ENCODE measurements around the gene AVPR1B.
A peak's percentile ranks its signal among the peaks of the same experiment; 100 is the strongest.

Gene AVPR1B, protein sequence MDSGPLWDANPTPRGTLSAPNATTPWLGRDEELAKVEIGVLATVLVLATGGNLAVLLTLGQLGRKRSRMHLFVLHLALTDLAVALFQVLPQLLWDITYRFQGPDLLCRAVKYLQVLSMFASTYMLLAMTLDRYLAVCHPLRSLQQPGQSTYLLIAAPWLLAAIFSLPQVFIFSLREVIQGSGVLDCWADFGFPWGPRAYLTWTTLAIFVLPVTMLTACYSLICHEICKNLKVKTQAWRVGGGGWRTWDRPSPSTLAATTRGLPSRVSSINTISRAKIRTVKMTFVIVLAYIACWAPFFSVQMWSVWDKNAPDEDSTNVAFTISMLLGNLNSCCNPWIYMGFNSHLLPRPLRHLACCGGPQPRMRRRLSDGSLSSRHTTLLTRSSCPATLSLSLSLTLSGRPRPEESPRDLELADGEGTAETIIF

DNA sequence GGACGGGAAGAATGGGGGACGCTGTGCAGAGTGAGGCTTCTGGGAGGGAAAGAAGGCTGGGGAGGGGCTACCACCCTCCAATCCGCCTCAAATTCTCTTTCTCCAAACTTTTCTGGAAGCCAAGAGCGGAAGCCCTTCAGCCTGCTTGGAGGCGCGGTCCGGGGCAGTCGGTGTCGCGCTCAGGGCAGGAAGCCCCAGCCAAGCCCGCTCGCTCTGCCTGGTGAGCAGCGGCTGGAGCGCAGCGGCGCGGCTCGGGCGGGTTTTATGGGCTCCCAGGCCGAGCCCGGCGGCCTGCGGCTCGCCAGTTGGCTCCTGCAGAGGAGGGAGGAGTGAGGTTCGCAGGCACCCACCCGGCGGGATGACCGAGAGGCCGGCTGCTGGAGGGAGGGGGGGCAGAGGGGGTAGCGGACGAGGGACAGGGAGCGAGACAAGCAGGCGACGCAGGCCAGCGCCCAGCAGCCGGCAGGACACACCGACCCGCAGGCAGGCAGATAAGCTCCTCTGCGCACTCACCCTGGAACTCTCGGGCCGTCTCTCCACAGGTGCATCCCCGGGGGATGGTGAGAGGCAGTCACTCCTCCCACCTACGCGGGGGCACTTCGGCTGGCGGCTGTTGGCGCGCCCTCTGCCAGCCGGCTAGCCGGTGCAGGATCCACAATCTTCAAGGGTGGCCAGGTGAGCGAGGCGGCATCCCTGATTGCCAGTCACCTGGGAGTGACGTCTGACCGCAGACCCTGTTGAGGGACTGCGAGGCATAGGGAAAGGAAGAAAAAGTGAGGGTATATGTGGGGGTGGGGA lies at the start of gene AVPR1B:
AVPR1B (minus strand) TSS at position 238 of the 798 bp plus-strand sequence. CDS start 498 bp downstream, outside the sequence.
- peak; percentile 16 for DNase-seq

DNA sequence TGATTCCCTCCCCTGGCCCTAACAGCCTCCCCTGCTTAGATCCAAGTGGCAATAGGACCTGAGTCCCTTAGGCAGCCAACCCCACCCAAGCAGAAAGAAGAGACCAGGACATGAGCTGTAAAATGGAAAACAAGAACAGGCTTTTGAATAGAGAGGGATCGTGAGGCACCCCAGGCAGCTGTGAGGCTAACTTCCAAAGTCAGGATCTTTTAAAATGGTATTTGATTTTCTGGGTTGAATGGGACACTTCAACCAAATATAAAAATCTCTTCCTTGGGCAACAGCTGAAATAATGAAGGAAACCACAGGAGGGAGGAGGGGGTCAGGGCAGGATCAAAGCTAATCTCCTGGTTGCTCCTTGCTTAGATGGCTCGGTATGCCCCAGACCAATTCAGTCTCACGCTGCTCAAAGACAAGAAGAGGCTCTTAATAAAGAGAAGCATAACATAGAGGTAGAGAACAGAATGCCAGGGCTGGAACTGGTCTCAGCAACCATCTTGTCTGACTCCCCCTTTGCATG lies 28.6 kb upstream of the AVPR1B start:
- DNase-seq, result no peak

DNA sequence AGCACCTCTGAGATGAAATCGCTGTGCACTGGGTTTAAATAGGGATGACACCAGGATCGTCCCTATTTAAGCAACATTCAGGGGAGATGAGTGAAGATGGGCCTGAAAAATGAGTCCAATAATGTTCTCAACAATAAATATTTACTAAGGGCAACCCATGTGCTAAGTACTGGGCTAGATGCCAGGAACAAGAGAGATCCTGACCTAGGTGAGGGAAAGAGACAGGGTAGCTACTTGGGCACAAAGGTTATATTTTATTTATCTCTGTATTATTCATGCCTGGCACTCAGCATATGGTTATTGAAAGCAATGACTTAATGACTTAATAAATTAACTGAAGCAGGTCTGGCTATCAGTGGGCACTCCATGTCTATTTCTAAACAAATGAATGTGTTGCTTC lies 27.4 kb upstream of the AVPR1B start:
- DNase-seq, result no peak

DNA sequence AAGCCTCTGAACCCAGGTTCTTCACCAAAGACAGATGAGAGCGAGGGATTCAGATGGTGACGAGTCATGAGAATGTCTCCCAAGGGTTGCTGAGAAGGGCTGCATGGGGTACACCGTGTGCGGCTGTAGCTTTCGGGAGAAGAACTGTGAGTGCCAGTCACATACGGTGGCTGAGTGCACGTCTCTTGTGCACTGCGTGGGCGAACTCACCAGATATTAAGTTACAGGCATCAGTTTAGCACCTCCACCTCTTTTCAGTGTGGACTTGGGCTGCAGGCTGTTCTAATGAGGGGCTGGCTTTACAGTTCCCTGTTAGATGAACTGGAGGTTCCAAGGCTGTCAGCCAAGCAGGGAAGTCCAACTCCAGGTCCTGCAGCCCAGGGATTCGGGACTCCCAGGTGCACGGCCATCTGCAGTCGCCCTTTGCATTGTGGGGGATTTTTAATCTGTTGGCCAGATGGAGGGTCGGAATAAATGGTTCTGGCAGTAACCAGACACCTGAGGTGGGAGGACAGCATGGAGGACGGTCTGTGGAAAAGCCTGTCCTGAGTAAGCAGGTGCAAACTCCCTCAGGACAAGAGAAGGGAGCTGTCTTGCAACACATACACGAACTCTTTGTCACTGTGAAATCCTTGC lies 26.5 kb upstream of the AVPR1B start:
- no peak for DNase-seq

DNA sequence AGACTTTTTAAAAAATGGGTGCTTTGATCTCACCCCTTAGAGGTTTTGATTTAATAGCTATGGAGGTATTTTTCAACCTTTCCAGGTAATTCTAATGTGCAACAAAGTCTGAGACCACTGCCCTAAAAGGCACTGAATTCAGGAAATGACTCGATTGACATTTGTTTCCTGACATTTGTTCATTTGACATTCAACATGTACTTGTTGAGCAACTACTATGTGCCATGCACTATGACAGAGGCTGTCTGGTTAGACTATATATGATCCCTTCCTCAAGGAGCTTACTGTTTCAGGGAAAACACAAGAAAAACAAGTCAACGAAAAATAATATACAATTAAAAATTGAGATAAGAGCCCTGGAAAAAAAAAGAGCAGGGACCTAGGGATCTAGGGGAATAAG lies 25.6 kb upstream of the AVPR1B start:
- no peak for DNase-seq

DNA sequence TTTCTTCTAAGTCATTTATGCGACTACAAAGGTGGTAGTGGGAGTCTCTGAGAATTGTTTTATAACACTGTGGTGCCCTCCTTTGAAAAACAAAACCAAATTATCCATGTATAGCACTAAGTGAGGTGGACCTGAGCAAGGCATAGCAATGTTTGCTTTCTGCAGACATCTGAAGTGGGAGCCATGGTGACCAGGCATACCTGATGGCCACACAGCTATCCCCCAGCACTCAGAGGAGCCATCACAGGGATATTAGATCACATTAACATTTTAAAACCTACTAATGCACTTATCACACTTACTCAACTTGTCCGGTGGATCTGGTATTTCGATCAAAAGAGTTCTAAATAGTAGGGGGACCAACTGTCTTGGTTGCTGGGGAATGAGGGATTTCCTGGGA lies 24.8 kb upstream of the AVPR1B start:
- DNase-seq, result no peak

DNA sequence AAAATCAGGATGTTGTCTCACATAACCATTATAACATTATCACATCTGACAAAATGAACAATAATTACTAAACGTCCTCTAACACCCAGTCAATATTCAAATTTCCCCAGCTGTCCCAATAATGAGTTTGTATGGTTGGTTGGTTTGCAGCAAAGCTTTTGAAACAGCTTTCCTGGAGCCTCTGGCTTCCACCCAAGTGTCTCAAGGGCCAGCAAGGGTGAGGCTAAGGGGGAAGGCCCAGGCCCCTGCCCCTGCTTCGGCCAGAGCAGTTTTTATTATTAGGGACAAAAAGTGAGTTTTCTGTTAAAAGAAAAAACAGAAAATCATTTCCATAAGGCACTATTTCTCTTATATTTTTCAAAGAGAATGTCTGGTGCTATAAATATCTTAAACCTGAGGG lies 19.1 kb upstream of the AVPR1B start:
- DNase-seq, result no peak

DNA sequence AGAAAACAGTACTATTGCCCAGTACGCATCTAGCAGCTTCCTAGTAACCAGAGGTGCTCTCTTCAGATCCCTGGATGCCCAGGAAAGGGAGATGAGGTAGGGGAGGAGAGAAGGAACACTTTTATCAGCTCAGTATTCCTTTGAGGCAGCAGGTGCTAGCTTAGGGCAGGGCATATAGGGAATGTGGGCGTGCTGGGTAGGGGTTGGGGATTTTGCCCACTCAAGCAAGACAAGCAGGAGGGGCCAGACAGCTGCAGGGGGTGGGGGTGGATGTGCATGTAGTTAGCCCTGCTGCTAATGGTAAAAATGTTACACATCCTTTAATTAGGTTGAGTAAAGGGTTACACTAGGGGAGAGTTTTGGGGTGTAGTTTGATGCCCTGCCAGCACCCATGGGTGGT lies 18.1 kb upstream of the AVPR1B start:
- DNase-seq, result no peak

DNA sequence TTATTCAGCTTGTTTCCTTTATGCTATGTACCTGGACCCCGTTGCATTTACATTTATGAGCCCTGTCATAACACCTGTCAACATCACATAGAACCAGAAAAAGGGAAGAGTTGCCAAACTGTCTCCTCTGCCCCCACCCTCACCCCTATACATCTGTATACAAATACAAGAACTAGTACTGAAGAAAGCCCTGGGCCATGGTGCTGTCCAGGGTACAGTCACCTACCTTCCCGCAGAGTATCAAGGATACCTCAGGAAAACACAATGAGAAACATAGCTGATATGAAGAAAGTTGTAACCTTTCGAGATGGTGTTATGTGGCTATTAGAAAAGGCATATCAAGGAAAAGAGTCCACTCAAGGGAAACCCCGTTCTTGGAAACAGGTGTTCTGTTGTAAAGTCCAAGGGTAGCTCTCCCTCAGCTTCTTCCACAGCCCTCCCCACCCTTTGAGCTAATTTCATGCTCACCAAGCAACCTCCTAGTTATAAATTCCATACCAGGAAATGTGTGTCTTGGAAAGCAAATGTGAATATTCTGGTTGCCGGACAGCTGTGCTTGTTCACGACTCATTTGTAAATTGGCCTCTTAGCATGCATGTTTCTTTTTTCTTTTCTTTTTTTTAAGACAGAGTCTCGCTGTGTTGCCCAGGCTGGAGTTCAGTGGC lies 16.7 kb upstream of the AVPR1B start:
- no peak for DNase-seq

DNA sequence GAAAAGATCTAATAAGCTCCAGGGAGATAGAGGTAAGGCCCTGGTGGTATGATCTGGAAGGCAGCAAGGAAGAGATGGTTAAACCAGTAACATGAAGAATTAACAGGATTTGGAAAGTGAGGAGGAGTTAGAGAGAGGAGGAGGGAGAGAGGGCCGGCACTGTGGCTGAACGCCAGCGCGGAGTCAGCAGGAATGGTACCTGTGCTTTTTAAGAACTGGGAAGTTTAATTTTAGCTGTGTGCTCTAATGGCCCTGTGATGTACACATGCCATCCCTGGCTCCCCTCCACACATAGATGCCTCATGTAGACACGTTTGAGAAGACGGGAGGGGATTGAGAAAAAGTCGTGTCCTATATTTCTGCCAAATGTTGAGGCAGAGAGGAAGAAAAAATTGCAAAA lies 13.8 kb upstream of the AVPR1B start:
- no peak for DNase-seq

DNA sequence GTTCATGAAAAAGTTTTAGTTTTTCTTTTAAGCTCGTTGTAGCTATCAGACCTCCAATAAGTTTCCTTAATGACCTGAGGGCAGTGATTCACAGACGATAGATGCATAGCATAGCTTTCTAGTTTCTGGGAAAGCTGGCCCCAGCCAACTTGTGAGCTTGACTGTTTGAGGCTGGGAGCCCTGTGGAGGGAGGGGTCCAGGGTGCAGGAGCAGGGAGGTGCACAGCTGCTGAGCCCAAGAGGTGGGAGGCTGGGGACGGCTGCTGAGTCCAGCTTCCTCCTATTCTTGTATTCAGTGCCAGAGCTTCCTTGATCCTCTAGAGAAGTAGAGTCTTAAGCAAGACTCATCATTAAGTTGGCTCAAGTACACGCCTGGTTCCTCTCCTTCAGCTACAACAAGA lies 11.0 kb upstream of the AVPR1B start:
- DNase-seq, result no peak

DNA sequence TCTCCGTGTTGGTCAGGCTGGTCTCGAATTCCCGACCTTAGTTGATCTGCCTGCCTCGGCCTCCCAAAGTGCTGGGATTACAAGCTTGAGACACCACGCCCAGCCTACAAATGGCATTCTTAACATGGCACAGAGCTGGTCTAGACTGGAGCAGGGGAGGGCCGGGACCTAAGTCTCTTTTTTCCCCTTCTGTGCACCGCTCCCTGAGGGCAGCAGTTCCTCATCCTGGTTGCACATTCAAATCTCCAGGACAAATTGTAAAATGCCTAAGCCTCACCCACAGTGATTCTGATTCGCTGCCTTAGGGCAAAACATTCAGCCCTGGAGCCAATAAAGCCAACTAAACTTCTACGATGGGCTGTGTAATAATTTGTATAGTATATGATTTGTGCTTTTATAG lies 10.1 kb upstream of the AVPR1B start:
- DNase-seq, result no peak

DNA sequence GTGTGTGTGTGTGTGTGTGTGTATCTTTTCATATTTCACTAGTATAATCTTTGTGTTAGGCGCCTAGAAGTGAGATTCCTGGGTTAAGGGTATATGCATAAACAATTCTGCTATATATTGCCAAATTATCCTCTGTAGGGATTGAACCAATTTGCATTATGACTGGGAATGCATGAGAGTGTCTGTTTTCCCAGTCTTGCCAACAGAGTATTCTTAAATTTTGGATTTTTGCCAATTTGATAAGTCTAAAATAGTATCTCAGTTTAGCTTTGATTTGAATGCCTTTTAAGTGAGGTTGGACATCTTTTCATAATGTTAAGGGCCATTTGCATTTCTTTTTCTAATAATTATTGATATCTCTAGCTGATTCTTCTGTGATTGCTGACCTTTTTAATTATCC lies 8.2 kb upstream of the AVPR1B start:
- no peak for DNase-seq

DNA sequence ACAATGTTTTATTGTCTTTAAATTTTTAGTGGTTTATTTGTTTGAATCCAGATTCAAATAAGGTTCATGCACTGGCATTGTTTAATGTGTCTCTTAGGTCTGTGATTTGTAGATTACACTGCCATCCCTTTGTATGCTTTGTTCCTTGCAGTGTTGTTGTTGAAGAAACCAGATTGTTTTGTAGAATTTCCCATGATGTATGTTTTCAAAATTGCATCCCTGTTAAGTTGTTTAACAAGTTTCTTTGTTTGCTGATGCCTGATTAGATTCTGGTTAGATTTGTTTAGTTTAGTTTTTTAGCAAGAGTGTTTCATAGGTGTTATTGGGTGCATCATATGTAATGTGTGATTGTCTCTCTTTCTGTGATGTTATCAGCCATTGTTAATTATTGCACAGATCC lies 5.5 kb upstream of the AVPR1B start:
- no peak for DNase-seq

DNA sequence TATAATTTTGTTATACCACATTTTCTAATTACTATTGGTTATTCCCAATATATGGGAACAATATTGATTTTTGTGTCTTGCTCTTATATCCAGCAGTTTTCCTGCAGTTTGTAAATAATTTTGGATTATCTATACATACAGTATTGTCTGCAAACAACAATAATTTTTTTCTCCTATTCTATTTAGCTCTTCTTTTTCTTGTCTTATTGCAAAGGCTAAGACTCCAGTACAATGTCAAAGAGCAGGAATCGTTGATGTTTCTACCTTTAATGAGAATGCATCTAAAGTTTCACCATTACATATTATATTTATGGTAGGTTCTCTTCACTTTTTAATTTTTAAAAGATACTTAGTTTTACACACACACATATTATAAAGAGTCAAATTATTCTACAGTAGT lies 4.1 kb upstream of the AVPR1B start:
- DNase-seq, result no peak

DNA sequence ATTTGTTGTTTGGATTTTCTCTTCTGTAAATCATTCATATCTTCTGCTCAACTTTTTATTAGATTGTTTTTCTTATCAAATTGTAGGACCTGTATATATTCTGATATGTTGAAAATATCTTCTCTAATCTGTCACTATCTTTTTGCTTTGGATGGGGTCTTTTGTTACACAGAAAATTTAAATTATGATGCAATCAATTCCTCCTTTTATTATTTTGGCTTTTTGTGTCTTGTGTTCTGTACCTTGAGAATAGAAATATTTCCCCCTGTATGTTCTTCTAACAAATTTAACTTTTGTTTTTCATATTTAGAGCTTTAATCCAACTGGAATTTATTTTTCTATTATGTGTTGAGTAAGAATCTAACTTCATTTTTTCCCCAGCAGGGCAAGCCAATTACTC lies 3.2 kb upstream of the AVPR1B start:
- DNase-seq, result no peak

DNA sequence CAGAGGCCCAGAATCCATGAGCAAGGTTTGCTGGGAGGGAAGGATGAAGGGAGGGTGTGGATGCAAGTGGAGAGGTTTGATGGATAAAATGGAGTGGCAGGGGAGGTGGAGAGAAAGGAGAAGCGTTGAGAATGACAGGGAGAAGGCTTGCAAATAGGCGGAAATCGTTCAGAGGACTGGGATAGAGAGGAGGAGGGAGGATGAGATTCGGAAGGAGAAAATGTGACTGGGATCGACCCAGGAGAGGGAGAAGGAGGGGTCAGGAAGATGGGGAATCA lies 376 bp downstream of the AVPR1B start:
- no peak for DNase-seq

DNA sequence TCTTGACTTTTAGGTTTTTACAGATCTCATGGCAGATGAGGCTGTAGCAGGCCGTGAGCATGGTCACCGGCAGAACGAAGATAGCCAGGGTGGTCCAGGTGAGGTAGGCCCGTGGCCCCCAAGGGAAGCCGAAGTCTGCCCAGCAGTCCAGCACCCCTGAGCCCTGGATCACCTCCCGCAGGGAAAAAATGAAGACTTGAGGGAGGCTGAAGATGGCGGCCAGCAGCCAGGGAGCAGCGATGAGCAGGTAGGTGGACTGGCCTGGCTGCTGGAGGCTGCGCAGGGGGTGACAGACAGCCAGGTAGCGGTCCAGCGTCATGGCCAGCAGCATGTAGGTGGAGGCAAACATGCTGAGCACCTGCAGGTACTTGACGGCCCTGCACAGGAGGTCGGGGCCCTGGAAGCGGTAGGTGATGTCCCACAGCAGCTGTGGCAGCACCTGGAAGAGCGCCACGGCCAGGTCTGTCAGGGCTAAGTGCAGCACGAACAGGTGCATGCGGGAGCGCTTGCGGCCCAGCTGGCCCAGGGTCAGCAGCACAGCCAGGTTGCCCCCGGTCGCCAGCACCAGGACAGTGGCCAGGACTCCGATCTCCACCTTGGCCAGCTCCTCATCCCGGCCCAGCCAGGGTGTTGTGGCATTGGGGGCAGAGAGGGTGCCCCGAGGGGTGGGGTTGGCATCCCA lies 856 bp downstream of the AVPR1B start:
- DNase-seq, result no peak

DNA sequence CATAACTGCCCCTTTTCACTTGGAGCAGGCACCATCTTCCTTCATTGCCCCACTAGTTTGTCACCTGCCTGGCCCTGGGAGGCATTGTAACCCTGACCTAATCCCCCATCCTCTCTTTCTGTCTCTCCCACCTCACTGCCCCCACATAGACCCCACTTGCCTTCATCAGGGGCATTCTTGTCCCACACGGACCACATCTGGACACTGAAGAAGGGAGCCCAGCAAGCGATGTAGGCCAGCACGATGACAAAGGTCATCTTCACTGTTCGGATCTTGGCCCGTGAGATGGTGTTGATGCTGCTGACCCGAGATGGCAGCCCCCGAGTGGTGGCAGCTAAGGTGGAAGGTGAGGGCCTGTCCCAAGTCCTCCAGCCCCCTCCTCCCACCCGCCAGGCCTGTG lies 1.4 kb downstream of the AVPR1B start:
- no peak for DNase-seq

DNA sequence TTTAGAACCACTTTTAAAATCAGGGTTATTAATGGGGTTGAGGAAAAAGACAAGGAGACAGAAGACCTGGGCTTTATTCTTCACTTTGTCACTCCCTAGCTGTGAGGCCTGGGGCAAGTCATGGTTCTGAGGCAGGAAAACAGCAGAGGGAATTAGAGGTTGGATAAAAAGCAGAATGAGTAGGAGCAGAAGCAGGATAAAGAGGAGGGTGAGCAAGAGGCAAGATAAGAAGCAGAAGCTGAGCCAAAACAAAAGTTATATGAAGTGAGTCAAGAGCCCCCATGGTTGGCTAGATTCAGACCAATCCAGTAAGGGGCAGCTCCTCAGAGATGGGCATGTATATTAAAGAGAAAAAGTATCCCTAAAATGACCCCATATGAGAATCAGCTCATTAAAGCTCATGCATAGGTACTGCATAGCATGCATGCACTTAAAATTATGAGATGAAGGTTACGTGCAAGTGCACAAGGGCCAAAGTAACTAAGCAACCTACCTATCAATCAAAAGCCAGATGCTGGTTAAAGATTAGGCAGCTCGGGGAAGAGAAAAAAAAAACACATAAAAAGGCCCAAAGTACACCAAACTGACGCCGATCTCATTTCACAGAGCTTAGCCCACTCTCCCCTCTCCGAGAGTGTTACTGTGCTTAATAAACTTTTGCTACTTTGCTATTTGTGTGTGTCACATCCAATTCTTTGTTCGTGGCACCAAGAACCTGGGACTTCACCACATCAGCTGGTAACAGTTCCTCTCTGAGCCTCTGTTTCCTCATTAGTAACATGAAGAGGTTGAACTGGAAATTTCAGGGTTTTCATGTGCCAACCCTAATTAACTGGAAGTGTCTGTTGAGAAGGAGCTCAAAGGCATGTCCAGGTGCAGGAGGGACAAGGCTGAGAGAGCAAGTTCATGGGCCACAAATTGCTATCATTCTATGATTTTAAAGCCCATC lies 2.2 kb downstream of the AVPR1B start:
- no peak for DNase-seq

DNA sequence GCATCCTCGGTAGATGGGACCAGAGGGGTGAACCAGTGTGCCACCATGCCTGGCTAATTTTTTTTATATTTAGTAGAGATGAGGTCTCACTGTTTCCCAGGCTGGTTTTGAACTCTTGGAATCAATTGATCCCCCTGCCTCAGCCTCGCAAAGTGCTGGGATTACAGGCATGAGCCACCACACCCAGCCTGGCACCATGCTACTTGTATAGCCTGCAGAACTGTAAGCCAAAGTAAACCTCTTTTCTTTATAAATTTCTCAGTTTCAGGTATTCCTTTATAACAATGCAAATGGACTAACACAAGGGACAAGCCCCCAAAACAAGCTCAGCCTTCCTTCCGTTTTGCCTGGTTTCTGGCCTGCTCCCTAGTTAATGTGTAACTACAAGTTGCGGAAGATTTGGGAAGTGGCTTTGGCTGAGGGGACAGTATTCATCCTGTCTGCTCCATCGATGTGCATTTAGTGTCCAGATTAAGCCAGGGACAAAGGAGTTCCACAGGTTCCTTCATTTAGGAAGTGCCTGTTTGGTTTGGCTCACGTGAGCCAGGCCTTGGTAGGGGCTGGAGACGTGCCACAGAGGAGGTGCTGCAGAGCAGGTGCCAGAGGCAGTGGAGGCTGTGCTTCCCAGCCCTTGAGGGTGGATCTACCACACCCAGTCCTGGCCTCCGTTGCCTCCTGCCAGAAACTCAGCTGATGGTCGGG lies 4.4 kb downstream of the AVPR1B start:
- no peak for DNase-seq

Measured in CD4-positive, alpha-beta T cell treated with Interferon gamma for 1 hour (primary cell).